GM18520 (cell line): ENCODE measurements around the gene NPAS3.

Experiments
- ATAC-seq: cut with Tn5 transposase; IDR thresholded peaks from one replicate; pipeline ENCODE4 v1.9.1; 2021; ENCODE audit not compliant: unreplicated experiment

The NPAS3 gene

DNA sequence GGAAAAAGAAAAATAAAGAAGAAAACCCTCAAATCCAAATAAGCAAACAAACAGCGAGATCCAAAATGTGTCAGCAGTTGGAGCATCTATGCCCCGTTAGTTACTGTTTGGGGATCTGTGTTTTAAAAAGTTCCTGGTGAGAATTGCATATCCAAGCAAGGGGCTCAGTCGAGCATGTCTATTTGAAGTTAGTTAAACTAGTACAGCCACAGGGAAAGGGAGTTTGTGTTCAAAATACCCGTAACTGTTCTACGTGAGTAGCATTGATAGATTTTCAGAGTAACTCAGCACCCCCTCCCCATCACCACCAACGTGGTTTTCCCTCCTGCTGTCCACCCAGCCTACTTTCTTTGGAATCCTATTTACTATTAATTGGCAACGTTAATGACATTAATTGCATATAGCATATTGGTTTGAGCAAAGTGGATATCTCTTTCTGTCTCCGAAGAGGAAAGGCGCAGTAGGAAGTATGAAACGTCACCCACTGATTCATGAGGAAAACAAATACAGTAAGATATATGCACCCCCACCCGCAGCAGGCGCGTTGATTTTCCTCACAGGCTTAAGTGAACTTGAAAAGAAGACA, 1.5 kb downstream of the NPAS3 start:
- ATAC-seq: no peak

GRCh38 chr14:32940711-32941667, 2.3 kb downstream of the NPAS3 start:
- ATAC-seq: no peak

- ATAC-seq: no peak
These were observed 3.0 kb downstream of the NPAS3 start for GRCh38 chr14:32941668-32942065.

DNA sequence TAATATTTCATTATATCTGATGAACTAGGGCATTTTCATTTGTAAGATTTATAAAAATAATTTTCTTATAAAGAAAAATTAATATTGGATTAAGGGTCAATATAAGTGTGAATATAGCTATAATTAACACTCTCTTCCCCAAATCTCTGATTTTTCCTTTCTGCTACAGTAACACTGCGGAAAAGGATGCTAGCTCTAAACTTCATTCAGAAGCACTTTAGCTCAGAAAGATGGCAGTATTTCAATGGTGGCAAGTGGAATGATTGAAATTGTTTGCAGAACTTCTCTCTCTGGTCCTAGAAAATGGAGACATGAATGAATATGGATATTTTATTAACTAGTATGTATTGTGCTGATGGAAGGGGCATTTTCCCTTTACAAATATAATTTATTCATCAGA, 8.4 kb downstream of the NPAS3 start:
- no peak for ATAC-seq

GRCh38 chr14:32947792-32948191, 9.1 kb downstream of the NPAS3 start:
- ATAC-seq: no peak

DNA sequence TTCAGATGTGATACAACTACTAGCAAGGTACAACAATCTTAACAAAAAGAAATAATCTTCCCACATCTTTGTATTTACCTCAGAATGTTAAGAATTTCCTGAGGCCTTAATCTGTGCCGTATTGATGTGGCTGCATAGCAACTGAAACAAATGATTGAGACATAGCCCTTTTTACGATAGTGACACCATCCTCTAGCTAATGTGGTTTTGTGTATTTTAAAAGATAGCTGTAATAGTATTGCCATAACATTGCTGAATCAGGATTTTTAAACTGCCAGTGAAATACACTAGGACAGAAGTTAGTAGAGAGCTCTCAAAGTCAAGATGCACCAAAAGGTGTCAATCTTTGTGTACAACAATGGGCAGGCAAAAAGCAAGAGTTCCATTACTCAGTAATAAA, 11.9 kb downstream of the NPAS3 start:
- ATAC-seq: no peak

- ATAC-seq: no peak
These were observed 28.7 kb downstream of the NPAS3 start for GRCh38 chr14:32967421-32967820.

- no peak for ATAC-seq
These were observed 30.4 kb downstream of the NPAS3 start for GRCh38 chr14:32968972-32969544.

GRCh38 chr14:32977913-32978312, 39.2 kb downstream of the NPAS3 start:
- ATAC-seq: no peak

DNA sequence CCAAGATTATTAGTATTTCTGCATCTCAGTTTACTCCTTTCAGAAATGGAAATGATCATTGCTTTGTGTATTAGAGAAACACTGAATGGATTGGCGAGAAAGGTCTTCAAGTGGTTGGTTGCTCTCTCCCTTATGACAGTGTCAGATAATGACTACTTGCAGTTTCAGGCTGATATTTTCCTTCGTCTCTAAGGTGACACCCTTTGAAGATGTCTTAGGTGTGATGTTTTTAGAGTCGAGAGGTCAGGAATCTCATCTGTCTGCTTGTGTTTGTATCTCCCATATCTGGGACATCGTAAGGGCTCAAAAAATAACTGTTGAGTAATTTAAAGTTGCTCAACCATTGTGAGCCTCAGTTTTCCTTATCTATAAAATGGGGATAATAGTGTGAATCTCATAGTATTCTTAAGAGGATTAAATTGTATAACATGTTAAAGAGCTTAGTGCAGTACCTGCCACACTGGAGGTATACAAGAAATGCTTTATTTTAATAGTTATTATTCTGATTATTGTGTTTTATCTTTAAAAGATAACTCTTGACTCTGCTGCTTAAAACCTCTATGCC, 40.1 kb downstream of the NPAS3 start:
- ATAC-seq: no peak

DNA sequence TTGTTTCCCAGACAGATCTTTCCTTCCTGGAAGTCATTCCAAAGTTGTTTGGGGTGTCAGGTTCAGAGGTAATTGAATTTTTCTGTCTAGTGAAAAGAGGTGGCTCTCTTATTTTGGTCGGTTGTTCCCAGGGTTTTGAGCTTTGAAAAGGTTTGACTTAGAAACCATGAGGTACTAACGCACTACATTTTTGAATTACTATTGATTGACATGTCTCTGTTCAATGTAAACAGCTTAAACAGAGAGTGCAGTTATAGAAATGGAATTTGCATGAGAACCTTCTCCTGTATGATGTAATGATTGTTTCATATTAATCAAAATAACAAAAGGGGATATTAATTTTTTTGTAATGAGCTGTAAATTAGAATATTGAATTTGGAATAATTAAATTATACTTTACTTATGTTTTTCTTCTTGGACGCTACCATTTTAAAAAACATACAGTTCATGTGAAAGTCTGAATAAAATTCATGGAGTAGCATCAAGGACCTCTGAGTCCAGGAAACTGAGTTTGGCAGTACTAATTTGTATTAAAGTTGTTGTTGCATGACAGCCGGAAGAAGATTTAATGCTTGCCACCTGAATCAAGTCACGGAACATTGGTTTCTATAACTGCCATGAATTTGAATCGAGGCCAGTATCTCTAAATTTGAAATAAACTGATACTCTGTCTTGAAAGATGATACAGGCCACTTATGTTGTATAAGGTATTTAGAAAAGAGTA, 41.7 kb downstream of the NPAS3 start:
- ATAC-seq: no peak

- no peak for ATAC-seq
These were observed 42.3 kb downstream of the NPAS3 start for GRCh38 chr14:32980902-32981501.

- no peak for ATAC-seq
These were observed 45.7 kb downstream of the NPAS3 start for GRCh38 chr14:32984241-32984930.

GRCh38 chr14:32985866-32986265, 47.2 kb downstream of the NPAS3 start:
- no peak for ATAC-seq

DNA sequence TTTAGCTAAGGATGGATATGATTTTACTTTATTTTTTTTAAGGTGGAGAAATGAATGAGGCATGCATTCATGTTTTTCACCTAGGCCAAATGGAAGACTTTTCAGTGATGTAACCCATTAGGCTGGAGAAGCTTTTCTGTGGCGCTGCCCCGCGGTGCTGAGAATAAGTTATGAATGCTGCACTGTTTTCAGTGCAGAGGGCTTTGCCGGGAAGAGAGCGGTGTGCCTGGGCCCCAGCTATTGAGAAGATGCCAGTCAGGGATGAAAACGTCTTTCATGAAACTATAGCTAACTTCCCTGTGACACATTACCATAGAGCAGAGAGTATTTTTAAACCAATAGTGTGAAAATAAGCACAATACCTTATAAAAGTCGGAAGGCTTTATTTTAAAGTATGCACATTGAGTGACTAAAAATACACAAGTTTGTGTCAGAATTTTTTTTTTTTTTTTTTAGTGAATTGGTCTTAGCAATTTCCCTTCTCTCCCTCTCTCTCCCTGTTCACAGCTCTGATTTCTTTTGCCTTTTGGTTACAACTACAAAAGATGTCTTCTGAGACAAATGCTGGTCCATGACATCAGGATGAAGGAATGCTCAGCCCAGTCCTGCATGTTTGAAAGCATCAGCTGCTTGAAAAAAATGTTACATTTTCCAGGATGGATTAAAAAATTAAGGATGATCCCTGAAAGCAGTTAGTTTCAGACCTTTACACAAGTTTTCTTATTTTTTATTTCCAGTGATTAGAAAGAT, 48.3 kb downstream of the NPAS3 start:
- ATAC-seq: no peak

- no peak for ATAC-seq
These were observed 53.0 kb downstream of the NPAS3 start for GRCh38 chr14:32991691-32992090.

- no peak for ATAC-seq
These were observed 55.2 kb downstream of the NPAS3 start for GRCh38 chr14:32993921-32994320.

DNA sequence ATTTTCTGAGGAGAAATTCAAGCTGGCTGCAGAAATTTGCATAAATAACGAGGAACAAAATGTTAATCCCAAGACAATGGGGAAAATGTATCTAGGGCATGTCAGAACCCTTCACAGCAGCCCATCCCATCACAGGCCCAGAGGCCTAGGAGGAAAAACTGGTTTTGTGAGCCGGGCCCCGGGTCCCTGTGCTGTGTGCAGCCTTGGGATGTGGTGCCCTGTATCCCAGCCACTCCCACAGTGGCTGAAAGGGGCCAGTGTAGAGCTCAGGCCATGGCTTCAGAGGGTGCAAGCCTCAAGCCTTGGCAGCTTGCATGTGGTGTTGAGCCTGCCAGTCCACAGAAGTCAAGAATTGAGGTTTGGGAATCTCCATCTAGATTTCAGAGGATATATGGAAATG, 57.7 kb downstream of the NPAS3 start:
- no peak for ATAC-seq

DNA sequence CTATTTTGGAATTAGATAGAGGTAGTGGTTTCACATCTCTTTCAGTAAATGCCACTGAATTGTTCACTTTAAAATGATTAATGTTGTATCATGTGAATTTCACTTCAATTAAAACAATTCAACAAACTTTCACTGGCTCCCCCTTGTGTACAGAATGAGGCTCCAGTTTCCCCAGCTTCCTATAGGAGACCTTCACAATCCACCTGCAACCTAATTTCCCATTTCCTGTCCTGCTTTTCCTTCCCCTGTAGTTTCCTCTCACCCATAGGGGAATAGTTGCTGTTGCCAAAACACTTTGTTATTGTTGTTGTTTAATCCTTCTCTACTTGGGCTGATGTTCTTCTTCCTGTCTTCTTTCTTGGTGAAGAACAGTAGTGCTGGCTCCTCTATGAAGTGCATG, 59.8 kb downstream of the NPAS3 start:
- ATAC-seq: no peak
